Astrocyte of the spinal cord (primary cell): Measurements from ENCODE around the gene SPINT3.
"Not testable (repeated sequence)": the region's sequence is repeated elsewhere in the genome, so short reads cannot be mapped to it uniquely, and the experiment has no call there.

Experiments used
- DNase-seq: peaks from one replicate; pipeline ENCODE4 v3.0.0; 2011; ENCODE audit warnings: low read depth, low spot score
- H3K4me3 ChIP-seq: 2 replicates; pipeline ENCODE4 v1.5.1; 2011; ENCODE audit warnings: low read depth, mild to moderate bottlenecking, low read length, moderate library complexity
- in situ Hi-C: cut with HindIII; loops from 2 replicates; pipeline ENCODE4 v1.10.0; 2017; ENCODE audit warnings: low sequenced_read_pairs
- TF ChIP-seq, protein P1 (sequence below): IDR thresholded peaks from 2 replicates; pipeline ENCODE4 v1.5.1; 2012; ENCODE audit warnings: low read depth, mild to moderate bottlenecking, low read length, inconsistent platforms

Gene SPINT3

DNA sequence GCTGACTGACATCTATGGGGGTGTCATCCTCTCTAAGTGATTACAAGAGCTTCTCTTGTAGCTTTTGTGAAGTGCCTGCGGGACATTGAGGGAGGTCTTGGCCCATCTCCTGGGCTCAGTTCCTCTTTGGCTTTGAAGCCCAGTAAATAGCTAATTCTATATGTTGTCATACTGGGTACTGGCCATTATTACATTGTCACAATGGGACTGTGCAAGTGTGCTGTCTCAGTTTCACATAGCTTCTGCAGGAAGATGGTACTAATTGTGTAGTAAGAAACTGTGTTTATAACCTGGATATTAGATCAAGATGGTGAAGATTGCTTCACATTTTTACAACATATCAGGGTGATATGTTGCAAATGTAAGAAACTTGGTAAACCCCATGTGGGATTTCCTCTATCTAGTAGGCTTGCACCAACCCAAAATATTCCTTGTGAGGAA, 19.9 kb downstream of the SPINT3 start:
- H3K4me3 ChIP-seq = no peak overlapping the region
- in situ Hi-C loops = no loop called here
- no peak for DNase-seq
- TF ChIP-seq, protein P1, sequence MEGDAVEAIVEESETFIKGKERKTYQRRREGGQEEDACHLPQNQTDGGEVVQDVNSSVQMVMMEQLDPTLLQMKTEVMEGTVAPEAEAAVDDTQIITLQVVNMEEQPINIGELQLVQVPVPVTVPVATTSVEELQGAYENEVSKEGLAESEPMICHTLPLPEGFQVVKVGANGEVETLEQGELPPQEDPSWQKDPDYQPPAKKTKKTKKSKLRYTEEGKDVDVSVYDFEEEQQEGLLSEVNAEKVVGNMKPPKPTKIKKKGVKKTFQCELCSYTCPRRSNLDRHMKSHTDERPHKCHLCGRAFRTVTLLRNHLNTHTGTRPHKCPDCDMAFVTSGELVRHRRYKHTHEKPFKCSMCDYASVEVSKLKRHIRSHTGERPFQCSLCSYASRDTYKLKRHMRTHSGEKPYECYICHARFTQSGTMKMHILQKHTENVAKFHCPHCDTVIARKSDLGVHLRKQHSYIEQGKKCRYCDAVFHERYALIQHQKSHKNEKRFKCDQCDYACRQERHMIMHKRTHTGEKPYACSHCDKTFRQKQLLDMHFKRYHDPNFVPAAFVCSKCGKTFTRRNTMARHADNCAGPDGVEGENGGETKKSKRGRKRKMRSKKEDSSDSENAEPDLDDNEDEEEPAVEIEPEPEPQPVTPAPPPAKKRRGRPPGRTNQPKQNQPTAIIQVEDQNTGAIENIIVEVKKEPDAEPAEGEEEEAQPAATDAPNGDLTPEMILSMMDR = no peak

DNA sequence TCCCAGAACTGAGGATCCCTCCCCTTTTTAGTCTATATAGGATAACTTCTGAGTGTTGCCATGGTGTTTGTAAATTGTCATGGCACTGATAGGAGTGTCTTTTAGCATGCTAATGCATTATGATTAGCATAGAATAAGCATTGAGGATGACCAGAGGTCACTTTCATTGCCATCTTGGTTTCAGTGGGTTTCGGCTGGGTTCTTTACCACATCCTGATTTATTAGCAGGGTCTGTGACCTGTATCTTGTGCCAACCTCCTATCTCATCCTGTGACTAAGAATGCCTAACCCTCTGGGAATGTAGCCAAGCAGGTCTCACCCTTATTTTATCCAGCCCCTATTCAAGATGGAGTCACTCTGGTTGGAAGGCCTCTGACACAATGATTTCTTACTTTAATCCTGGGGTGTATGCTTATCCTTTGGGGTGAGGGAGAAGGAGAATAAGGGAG, 26.3 kb downstream of the SPINT3 start:
- TF ChIP-seq, protein P1 = no peak
- no peak overlapping the region for H3K4me3 ChIP-seq
- peak; percentile 4 for DNase-seq
- in situ Hi-C loops = no loop called here

DNA sequence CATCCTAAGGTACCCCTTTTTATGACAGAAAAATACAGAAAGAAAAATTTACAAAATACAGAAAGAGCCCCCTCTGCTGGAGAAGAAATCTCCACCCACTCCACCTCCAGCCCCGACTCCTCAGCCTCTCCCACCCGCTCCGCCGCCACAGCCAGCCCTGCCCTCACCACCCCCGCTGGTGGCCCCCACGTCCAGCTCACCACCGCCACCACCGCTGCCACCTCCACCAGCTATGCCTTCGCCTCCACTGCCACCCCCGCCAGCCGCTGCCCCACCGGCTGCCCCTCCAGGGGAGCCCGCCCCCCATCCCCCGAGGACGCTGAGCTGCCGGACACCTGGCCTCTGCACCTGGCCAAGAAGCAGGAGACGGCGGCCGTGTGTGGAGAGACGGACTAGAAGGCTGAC, 28.2 kb downstream of the SPINT3 start:
- in situ Hi-C loops = no loop called here
- TF ChIP-seq, protein P1 = no peak
- DNase-seq = no peak
- H3K4me3 ChIP-seq = no peak overlapping the region

DNA sequence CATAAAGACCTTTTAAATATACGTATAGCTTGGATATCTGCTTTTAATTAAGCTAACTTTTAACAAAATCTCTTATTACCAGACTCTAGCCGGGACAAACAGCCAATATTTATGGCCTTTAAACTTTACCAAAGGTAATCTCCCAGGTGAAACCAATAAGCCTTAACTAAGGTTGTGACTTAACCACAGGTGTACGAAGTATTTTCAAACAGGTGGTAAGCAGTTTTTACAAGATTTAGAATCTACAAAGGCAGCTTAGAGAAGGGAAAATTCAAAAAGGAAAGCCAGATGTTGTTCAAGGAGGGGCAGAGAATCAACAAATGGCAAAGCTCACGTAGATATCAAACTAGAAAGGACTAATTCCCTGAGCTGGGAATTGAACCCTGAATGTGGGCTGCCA, 30.0 kb downstream of the SPINT3 start:
- no peak for DNase-seq
- H3K4me3 ChIP-seq = no peak overlapping the region
- TF ChIP-seq, protein P1 = no peak
- in situ Hi-C loops = no loop called here

DNA sequence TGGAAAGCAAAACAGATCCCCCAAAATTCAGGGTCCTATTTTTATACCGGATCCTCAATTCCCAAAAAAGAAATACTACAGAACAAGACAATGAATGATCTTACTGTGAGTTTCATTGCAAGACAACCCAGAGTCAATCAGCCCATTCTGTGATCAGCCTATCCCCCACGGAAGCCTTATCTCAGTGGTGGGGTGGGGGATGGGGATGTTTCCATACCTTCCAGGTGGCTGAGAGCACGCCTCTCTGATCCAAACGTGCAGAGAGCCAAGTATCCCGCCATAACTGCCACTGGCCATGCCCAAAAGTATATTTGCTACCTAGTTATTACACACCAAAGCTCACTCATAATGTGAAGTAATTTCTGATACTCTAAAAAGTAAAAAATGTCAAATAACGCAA, 30.7 kb downstream of the SPINT3 start:
- no peak overlapping the region for H3K4me3 ChIP-seq
- DNase-seq = no peak
- TF ChIP-seq, protein P1 = no peak
- in situ Hi-C loops = no loop called here

DNA sequence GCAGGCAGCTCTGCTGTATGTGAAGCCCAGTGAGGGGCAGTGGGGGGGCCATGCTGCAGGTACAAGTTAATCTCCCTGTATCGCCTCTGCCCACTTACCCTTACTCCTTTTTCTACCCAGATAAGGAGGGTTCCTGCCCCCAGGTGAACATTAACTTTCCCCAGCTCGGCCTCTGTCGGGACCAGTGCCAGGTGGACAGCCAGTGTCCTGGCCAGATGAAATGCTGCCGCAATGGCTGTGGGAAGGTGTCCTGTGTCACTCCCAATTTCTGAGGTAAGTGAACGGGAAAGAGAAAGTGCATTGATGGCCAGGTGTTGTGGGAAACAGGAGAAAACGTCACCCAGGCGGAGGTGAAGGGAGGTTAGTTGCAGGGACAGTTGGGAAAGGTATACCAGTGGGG, 35.6 kb downstream of the SPINT3 start:
- in situ Hi-C loops = no loop called here
- TF ChIP-seq, protein P1 = no peak
- no peak for DNase-seq
- H3K4me3 ChIP-seq = no peak overlapping the region

DNA sequence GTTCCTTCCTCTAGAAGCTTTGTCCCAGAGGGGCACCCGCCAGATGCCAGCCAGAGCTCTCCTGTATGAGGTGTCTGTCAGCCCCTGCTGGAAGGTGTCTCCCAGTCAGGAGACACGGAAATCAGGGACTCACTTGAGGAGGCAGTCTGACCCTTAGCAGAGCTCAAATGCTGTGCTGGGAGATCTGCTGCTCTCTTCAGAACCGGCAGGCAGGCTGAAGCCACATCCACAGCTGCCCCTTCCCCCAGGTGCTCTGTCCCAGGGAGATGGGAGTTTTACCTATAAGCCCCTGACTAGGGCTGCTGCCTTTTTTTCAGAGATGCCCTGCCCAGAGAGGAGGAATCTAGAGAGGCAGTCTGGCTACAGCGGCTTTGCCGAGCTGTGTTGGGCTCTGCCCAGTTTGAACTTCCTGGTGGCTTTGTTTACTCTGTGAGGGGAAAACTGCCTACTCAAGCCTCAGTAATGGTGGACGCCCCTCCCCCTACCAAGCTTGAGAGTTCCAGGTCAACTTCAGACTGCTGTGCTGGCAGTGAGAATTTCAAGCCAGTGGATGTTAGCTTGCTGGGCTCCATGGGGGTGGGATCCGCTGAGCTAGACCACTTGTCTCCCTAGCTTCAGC, 37.8 kb downstream of the SPINT3 start:
- DNase-seq, in situ Hi-C loops, H3K4me3 ChIP-seq: not testable (repeated sequence)

DNA sequence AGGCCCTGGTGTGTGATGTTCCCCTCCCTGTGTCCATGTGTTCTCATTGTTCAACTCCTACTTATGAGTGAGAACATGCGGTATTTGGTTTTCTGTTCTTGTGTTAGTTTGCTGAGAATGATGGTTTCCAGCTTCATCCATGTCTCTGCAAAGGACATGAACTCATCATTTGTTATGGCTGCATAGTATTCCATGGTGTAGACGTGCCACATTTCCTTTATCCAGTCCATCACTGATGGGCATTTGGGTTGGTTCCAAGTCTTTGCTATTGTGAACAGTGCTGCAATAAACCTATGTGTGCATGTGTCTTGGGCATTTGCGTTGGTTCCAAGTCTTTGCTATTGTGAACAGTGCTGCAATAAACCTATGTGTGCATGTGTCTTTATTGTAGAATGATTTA, 43.1 kb downstream of the SPINT3 start:
- DNase-seq, H3K4me3 ChIP-seq, in situ Hi-C loops: not testable (repeated sequence)
